HL-60/S4 treated with retinoic acid at 250 ng/mL for 4 days and 3 days (cell line): Measurements from ENCODE around the gene AIFM3.
"Not testable (repeated sequence)": the region's sequence is repeated elsewhere in the genome, so short reads cannot be mapped to it uniquely, and the experiment has no call there.

ENCODE experiments used
- in situ Hi-C: fragments of 300-500 bp; cut with MboI; formaldehyde crosslinking; loops from 2 replicates; pipeline ENCODE4 v1.7.0; 2022; ENCODE audit warnings: low sequenced_read_pairs

AIFM3 gene

DNA sequence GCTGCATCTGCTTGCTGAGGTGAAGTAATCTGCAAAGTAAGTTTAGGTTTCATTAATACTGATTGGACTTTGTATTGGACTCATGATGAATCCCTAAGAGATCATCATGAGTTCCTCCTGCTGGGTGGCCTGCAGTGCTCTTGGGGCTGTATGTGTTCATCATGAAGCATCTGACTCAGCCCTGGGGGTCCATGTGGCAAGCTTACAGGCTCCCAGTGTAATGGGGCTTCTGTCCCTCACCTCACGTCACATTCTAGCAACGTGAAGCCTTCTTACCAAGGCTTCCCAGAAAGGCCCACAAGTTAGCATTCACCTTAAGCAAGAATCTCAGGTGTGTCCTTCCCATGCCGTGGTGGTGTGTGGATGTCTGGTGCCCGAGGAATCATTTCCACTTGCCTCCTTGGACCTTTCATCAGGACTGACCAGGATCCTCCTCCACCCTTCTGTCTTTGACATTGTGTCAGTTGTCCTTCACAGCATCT, 26.1 kb upstream of the AIFM3 start:
- in situ Hi-C loops: no loop called here

DNA sequence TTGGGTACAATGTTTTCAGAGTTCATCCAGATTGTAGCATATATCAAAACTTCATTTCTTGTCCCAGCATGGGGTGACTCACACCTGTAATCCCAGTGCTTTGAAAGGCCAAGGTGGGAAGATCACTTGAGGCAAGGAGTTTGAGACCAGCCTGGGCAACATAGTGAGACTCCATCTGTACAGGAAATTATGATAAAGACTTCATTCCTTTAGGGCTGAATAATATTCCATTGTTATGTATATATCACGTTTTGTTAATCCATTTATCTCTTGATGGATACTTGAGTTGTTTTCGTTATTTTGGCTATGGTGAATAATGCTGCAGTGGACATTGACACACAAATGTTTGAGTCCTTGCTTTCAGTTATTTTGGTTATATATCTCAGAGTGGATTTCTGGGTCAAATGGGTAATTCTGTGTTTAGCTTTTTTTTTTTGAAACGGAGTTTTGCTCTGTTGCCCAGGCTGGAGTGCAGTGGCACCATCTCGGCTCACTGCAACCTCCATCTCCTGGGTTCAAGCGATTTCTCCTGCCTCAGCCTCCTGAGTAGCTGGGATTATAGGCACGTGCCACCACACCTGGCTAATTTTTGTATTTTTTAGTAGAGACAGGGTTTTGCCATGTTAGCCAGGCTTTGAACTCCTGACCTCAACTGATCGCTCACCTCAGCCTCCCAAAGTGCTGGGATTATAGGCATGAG, 24.7 kb upstream of the AIFM3 start:
- in situ Hi-C loops: not testable (repeated sequence)

DNA sequence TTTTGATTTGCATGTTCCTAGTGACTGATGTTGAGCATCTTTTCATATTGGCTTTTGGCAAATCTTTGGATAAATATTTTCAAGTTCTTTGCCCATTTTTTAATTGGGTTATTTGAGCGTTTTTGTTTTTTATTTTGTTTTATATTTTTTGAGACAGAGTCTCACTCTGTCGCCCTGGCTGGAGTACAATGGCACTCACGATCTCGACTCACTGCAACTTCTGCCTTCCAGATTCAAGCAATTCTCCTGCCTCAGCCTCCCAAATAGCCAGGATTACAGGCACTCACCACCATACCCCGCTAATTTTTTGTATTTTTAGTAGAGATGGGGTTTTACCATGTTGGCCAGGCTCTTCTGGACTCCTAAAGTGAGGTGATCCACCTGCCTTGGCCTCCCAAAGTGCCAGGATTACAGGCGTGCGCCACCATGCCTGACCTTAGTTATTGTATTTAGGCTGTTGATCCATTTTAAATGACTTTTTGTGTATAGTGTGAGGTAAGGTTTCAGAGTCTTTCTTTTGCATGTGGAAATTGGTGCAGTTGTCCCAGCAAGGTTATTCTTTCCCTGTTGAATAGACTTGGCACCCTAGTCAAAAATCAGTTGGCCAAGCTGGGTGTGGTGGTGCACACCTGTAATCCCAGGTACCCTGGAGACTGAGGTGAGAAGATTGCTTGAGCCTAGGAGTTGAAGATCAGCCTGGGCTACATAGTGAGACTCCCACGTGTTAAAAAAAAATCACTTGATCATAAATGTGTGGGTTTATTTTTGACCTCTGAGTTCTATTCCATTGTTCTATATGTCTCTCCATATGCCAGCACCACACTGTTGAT, 23.7 kb upstream of the AIFM3 start:
- in situ Hi-C loops: no loop called here

DNA sequence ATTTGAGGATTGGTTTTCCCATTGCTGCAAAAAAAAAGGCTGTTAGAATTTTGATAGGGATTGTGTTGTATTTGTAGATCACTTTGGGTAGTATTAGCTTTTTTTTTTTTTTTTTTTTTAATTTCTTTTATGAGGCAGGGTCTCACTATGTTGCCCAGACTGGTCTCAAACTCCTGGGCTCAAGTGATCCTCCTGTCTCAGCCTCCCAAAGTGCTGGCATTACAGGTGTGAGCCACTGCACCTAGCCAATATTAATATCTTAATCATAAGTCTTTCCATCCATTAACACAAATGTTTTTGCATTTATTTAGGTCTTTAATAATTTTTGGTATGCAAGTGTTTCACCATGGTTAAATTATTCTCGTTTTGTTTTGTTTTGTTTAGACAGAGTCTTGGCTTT, 23.0 kb upstream of the AIFM3 start:
- in situ Hi-C loops: no loop called here

DNA sequence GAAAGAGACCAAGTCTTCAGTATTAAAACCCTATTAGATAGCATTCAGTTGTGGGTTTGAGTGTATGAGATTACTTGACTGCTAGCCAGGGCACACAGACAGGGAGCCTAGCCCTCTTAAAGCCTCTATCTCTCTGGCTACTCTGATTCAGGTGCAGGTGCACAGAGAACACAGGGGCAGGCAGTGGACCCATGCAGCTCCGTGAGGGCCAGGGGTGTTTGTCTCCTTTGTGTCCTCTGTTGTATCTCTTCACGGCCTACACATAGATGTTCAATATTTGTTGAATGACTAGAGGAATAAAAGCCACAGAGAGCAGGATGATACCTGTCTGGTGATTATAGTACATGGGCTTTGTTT, 21.5 kb upstream of the AIFM3 start:
- in situ Hi-C loops: no loop called here

DNA sequence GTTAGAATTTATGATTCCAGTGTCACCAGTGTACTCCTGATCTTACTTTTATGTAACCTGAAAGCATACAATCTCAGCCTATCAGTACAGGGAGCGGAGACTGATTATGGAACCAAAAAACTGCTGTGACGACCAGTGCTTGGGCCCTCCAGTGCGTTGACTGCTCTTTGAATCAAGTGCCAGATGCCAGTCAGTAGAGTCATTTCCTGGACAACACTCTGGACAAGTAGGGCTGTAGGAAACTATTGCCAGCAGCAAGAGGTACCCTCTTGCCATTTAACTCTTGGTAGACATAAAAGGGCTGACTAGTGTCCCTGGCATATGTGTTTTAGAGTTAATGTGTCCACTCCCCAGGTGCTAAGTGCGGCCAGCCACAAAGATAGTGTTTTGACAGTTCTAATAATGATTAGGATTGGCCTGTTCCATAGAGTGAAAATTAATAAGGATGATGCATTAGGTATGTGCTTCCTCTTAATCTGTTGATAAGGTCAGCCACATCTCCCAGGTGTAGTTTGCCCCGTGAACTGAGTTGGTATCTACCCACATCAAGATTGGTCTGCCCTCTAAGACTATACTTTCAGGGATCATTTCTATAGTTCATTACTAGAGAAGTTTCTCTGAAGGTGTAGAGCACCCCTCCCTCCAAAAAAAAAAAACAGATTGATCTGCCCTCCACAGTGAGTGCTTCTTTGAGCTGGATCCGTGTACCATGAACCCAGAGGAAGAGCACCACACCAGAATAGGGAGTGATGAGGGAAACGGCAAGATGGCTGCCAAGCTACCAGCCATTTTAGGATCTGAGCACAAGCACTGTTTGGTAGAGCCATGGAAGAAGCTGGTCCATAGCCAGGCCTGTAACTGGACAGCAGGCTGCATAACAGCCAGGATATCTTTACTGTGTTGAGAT, 20.7 kb upstream of the AIFM3 start:
- in situ Hi-C loops: no loop called here

DNA sequence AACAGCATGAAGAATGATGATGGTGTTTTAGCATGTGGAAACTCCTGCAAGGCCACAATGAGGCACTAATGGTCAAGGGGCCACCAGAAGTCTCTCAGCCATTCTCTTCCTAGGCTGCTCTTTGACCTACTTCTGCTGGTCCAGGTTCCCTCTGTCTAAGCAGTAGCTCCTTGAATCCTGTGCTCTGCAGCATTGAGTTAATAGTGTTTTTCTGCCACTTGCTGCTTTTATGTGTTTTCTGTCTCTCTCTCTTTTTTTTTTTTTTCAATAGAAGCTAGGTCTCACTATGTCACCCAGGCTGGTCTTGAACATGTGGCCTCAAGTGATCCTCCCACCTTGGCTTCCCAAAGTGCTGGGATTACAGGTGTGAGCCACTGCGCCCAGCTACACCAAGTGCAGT, 20.1 kb upstream of the AIFM3 start:
- in situ Hi-C loops: no loop called here

DNA sequence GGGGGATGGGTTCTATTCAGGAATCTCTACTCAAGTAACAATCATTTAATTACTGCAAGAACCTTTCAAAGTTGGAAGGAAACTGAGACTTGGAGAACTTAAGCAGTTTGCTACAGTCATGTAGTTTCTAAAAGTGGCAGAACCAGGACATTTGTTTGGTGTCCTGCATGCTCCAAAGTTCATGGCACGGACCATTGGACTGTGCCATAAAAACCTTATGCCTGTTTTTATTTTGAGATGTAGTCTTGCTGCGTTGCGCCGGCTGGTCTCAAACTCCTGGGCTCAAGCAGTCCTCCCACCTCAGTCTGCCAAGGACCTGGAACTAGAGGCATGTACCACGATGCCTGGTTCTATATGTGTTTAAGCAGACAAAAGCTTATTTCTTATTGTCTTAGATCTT, 18.6 kb upstream of the AIFM3 start:
- in situ Hi-C loops: no loop called here

DNA sequence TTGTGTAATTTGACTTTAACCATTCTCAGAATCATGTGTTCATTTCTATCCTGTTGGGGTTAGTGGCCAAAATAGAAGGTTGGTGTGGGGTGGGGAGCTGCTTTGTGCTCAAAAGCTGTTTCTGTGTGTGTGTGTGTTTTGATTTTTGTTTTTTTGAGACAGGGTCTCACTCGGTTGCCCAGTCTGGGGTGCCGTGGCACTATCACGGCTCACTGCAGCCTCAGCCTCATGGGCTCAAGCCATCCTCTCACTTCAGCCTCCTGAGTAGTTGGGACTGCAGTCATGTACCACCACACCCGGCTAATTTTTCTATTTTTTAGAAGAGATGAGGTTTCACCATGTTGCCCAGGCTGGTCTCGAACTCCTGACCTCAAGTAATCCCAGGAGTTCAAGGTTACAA, 18.1 kb upstream of the AIFM3 start:
- in situ Hi-C loops: no loop called here

DNA sequence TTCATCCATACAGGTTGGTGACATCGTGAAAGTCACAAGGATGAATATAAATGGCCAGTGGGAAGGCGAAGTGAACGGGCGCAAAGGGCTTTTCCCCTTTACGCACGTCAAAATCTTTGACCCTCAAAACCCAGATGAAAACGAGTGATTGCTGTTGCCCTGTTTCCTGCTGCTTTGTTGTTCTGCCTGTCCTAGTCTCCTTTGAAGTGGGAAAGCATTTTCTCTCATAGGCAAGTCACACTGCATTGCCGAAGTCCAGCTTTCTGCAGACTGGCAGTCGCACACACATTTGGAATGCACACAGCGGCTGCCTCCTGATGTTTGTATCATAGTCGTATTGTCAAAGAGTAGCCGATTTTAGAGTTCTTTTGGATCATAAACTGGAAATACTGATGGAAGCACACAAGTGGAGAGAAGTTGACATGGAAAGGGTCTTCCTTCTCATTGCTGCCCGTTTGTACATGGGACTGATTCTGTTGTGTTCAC, 17.3 kb upstream of the AIFM3 start:
- in situ Hi-C loops: no loop called here

DNA sequence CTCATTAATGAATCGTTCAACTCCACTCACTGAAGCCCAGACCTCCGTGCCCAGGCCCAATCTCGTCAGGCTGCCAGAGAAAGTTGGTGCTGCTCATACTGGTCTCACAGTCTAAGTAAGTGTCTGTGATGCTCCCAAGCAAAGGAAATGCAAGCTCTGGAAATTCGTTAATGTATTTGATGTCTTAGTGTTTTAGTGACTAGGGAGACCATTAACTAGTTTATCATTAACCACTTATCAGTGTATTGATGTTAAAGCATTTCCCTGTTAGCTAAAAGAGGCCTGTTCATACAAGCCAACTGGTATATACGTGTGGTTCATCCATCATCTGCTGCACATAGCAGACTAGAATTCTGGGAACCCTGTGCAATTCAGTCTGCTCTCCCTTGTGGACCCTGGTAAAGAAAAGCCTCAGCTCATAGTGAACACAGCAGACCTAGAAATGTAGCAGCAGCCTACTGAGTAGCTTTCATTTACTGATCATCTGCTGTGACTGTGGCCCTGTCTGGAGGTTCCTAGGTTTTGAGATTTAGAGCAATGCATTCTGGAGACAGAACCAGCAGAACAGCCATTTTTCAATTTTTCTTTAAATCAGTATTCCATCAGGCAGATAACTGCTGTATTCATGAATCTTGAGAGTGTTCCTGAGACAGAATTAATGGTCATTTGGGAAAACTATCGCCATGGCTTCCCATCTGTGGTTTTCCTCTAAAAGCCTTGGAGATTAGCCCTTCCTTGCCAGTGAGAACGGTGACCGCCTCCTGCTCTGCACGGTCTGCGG, 15.7 kb upstream of the AIFM3 start:
- in situ Hi-C loops: no loop called here

DNA sequence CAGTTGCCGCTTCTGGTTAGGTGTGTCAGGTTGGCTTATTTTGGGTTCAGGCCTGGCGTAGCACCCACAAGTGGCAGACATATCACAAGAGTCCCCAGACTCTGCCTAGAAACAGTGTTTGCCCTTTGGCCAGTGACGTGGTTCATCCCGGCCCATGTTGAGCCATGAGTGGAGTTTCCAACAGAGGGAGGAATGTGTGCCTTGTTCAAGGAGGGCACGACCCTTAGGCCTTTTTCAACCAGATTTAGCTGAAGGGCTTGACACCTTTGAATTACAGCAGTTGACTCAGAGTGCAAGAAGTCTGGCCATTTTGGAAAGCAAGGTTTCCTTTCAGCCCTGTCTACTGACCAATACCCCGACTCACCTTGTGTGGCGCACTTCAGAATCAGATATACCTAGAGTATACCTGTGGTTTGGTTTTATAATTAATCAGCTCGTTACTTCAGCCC, 15.1 kb upstream of the AIFM3 start:
- in situ Hi-C loops: no loop called here

DNA sequence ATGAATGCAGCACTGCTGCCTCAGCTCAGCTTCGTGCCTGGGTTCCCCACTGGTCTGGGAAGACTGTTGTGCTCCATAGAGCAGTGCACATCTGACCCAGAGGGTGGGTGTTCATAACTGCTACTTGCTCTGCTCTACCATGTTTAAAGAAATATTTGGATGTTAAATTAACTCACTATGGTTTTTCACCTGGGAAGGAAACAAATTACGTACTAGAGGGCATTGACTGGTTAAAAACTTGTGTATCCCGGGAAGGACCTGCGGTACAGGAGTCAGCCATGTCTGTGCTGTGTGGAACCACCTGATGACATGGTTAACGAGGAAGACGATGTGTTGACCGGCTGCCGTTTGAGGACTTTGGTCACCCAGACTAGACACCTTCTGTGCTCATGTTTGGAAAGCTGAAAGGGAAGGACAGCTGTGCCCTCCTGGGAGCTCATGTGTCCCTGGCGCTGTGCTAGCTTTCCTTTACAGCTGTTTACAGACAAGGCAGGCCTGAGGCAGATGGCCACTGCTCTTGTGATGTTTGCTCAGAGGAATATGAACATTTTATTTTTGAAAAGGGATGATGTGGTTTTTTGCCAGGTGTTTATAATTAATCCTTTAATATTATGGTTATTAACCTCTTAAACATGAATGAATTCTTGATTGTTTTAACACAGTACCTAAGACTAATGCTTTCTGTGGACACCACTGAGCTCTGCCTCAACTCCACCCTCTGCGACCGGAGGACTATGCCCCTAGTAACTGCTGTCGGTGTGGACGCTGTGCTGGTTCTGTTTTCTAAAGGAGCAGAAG, 14.3 kb upstream of the AIFM3 start:
- in situ Hi-C loops: no loop called here

DNA sequence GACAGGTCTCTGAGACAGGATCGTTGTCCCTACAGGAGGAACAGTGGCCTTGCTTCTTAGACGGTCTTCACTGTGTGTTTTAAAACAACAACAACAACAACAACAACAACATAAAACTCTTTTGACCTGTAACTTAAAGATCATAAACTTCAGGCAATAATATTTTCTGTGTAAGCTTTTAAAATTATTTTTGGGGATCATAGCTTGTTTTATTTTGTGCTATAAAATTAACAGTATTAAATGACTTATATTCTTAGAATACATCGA, 13.8 kb upstream of the AIFM3 start:
- in situ Hi-C loops: no loop called here

DNA sequence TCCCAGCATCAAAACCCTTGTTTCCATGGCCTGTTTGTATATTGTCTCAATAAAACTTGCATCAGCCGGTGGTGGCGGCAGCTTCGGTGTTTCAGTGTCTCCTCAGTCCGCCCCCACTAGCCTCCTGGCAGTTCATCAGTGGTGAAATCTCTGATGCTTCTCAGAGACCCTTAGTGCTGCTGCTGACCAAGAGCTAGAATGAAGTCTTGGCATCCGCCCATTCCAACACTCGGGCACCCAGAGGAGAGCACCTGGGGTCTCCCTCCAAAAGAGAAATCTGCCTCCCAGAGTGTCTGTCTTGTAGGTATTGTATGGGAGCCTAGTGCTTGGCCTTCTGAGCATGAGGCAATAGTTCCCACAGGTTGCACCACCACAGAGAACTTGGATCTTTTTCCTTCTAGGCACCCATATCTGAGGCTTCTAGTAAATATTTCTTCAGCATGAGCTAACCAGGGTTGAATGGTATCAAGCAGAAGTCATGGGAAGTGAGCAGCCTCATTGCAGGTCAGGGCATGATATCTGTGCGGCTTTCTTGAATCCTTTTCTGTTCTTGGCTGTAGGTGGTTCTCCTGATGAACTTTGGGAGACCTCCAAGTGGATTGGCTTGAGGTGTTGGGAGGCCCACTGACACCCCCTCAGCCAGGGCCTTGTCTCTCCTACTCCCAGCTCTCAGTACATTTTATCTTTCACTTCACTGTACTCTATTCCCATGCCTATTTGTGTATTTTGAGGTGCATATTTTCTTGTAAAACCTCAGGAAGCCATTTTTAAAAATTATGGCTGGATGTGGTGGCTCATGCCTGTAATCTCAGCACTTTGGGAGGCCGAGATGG, 13.2 kb upstream of the AIFM3 start:
- in situ Hi-C loops: no loop called here

DNA sequence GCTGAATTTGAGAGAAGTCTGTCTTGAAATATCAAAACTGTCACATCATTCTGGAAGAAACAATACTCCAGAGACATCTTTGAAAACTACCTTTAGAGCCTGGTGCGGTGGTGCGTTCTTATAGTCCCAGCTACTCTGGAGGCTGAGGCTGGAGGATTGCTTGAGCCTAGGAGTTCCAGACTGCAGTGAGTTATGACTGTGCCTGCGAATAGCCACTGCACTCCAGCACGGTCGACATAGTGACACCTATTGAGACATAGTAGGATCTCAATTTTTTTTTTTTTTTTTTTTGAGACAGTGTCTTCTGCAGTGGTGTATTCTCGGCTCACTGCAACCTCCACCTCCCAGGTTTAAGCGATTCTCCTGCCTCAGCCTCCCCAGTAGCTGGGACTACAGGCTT, 11.5 kb upstream of the AIFM3 start:
- in situ Hi-C loops: no loop called here

DNA sequence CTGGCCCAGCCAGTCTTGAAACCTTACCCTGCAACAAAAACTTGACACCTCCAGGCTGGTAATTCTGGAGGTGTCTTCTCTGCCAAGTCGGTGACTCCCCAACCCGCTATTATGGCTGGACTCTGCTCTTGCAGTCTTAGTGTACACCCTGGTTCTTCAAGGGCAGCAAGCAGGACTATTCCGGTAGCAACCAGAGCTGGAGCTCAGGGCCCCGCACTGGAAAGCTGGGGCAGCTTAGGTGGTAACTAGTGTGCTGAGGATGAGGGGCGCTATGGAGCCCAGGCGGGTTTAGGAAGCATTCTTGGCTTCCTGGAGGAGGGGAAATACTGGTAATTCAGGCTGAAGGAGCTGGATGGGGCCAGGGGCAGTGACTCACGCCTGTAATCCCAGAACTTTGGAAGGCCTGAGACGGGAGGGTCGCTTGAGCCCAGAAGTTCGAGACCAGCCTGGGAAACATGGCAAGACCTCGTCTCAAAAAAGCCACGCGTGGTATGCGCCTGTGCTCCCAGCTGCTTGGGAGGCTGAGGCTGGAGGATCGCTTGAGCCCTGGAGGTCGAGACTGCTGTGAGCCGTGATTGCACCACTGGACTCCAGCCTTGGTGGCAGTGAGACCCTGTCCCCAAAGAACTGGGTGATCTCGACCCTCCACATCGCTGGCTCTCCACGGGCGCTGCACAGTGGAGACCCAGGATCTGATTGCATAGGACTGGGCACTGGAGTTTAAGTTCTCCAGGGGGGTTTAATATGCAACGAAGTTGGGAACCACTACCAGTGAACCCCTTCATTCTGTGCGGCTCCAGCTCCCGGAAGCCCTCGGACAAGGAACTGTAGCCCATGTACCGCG, 10.6 kb upstream of the AIFM3 start:
- in situ Hi-C loops: no loop called here

DNA sequence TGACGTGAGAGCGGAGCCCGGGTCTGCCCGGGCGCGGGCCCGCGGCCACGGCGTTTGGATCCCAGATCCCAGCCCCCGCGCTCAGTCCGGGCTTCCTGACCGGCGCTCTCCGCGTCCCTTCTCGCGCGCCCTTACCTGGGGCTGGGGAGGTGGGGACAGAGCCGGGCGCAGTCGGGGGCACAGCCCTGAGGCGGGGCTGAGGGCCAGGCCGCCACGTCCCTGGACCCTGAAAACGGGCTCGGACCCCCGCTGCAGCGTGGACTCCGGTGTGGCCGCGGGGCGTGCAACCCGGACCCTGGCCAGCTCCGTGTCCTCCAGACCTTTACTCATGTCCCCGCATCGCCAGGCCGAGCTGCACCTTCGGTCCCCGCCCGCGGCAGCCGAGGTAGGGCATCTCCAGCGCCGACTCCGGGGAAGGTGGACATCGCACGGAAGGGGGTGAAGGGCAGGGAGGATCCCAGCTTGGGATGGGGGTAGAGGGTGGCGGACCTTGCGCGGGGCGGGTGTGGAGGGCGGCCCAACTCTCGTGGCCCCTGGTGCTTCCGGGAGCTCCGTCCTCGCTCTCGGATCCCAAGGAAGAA, 9.9 kb upstream of the AIFM3 start:
- in situ Hi-C loops: no loop called here
